HG03064 (cell line): ENCODE measurements around the gene SLC37A1.
"Not testable (repeated sequence)": the region's sequence is repeated elsewhere in the genome, so short reads cannot be mapped to it uniquely, and the experiment has no call there.

Experiments used
- ATAC-seq: cut with Tn5 transposase; IDR thresholded peaks from one replicate; pipeline ENCODE4 v1.9.1; 2021; ENCODE audit warnings: low read depth; ENCODE audit not compliant: unreplicated experiment

Gene SLC37A1

GRCh38 chr21:42609811-42610210, 96.2 kb downstream of the SLC37A1 start:
- ATAC-seq, result no peak

GRCh38 chr21:42611852-42612251, 98.2 kb downstream of the SLC37A1 start:
- ATAC-seq, result no peak

DNA sequence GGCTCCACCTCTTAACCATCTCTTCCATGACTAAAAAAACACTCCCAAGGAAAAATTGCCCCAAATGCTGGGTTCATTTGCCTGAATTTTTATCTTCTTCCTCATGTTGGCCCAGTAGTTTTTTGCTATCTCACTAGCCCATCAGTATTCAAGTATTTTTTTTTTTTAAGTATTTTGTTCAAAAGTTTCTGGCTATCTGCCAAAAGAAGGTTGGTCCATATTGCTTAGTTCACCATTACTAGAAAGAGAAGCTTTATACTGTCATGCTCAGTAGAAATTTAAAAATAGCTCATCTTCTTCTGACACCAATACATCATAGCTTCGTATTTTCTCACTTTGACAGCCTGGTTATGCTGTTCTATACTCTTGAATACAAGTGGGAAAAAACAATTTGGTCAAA, 98.7 kb downstream of the SLC37A1 start:
- no peak for ATAC-seq

GRCh38 chr21:42613756-42614155, 100.1 kb downstream of the SLC37A1 start:
- no peak for ATAC-seq

DNA sequence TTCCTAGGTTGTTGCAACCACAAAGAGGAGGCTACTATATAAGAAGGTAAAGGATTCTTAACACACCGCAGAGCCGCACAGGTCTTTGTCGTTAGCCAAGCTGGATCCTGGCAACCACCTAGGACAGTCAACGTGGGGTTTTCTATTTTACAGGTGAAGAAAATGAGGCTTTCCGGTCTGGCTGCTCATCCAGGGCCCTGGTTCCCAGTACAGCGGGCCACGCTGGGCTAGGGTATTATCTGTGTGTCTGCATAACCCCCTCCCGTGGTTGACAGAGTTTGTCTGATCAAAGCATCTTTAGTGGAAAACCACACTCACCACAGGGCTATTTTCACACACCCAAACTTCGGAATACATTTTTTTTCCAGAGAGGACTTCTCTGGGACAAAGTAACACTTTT, 100.7 kb downstream of the SLC37A1 start:
- no peak for ATAC-seq

DNA sequence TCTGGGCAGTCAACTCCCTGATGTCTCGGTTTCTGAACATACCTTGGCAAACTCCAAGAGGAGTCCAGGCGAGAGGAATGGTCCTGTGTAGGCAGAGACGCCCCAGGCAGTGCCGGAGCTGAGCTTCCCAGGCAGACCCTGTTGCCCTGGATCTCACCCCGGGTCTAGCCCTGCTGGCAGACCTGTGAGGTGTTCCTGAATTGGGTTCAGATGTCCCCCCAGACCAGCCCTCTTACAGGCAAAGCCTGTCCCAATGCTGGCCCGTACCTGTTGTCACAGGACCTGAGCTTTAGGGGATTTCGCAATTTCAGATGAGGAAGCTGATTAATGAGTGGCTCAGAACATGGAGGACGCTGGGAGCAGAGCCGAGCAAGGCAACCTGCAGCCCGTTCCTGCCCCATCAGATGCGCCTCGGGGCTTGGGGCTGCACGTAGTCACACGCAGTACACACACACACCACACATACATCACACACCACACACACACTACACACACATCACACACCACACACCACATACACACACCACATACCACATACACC, 101.2 kb downstream of the SLC37A1 start:
- ATAC-seq, result no peak

- ATAC-seq, result not testable (repeated sequence)
These were observed 101.7 kb downstream of the SLC37A1 start for GRCh38 chr21:42615377-42615776.

GRCh38 chr21:42615924-42616323, 102.3 kb downstream of the SLC37A1 start:
- no peak for ATAC-seq

DNA sequence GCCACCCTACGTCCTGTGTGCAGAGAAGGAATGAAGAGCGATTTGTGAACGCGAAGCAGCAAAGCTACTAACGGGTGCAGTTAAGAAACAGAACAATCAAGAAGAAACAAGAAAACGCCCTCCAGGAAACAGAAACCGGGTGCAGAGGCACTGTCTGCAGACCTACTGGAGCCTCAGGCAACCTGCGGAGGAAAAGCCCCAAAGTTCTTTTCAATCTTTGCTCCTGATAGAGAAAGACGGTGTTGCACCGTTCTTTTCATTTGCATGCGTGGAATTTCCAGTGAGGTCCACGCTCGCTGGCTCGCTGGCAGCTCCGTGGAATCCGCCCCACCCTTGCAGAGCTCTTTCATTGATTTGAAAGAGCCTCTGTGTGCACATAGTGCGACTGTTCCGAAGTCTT, 102.8 kb downstream of the SLC37A1 start:
- no peak for ATAC-seq

DNA sequence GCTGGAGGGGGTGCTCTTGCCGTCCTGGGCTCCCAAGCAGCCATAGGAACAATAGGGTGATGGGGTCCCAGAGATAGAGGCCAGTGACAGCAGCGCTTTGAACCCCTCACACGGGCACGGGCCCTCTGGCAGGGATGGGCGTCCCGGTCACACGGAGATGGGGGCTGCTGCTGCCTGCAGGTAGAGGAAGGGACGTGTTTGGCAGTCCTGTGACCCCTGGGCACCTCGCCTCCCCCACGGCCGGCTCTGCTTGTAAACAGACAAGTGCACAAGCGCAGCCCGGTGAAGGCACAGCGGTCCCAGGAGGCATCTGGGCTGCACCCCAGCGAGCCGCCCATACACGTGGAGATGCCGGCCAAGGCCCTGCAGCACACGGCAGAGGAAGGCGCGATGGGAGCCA, 103.3 kb downstream of the SLC37A1 start:
- no peak for ATAC-seq

GRCh38 chr21:42617486-42617885, 103.8 kb downstream of the SLC37A1 start:
- no peak for ATAC-seq

DNA sequence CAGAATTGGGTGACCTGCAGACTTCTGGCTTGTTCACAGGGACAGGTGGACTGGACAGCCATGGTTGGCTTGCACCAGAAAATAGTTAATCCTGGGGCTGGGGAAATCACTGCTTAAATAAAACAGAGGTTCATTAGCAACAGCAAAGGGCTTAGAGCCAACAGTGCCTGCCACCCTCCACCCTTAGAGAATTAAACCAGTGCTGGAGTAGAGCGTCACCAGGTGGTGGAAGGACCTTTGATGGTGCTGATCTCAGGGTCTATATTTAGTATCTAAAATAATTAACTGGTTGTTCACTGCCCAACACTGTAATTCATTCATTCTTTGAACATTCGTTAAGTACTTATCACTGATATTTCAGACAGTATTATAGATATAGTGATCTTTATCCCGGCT, 105.1 kb downstream of the SLC37A1 start:
- ATAC-seq, result no peak

GRCh38 chr21:42619166-42619565, 105.5 kb downstream of the SLC37A1 start:
- ATAC-seq, result no peak

DNA sequence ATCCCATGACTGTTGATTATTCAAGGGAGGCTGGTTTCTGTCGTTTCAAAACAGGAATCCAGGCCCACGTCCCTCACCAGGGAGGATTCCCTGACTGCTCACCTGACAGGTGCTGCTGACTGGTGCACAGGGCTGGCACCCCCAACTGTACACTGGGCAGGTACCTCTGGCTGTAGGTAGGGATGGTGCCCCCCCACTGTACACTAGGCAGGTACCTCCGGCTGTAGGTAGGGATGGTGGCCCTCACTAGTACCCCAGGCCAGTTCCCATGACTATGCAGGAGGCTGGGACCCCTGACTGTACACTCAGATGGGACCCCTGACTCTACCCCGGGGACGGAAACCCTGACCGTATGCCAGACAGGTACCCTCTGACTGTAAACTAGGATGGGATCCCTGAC, 106.2 kb downstream of the SLC37A1 start:
- no peak for ATAC-seq

DNA sequence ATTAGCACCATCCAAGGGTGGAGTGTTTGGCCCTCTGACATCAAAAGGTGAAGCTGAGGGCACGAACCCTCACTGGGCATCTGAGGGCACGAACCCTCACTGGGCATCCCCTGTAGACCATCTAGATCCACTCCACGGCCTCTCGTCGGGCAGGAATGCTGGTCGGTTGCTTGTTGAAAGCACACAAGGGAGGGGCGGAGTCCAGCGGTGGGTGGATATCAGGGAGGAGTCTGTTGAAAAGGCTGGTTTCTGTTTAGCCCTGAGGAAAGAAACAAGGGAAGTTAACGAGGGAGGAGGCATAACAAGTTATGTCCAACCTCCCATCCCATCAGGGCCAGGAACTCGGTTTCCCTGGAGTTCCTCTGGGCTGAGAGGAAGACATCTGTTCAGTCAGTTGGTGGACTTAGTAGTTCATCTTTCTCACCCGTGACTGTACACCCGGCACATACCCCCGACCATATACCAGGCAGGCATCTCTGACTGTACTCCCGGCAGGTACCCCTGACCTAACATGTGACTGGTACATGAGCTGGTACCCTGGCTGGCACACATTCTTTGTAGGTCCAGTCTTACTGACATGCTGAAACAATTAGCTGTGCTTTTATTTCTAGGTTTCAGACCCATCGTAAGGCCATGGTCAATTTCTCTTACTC, 107.6 kb downstream of the SLC37A1 start:
- no peak for ATAC-seq

GRCh38 chr21:42621819-42622177, 108.1 kb downstream of the SLC37A1 start:
- ATAC-seq, result no peak

DNA sequence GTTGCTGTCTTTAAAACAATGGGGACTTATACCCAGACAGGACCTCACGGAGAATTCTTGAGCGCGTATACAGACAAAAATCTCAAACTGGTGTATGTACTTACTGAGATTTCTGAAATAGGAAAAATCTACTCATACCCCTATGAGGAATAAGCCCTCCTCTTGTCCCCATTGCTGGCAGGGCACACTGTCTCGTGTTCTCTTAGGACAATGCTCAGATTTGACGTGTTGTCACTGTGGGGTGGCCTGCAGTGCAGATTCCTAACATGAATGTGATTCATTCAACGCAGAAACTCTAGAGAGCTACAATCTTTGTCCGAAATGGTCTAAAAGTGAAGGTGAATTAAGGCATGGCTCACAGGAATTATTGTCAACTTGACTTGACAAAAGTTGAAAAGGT, 108.6 kb downstream of the SLC37A1 start:
- no peak for ATAC-seq

GRCh38 chr21:42623694-42624093, 110.0 kb downstream of the SLC37A1 start:
- ATAC-seq, result no peak

DNA sequence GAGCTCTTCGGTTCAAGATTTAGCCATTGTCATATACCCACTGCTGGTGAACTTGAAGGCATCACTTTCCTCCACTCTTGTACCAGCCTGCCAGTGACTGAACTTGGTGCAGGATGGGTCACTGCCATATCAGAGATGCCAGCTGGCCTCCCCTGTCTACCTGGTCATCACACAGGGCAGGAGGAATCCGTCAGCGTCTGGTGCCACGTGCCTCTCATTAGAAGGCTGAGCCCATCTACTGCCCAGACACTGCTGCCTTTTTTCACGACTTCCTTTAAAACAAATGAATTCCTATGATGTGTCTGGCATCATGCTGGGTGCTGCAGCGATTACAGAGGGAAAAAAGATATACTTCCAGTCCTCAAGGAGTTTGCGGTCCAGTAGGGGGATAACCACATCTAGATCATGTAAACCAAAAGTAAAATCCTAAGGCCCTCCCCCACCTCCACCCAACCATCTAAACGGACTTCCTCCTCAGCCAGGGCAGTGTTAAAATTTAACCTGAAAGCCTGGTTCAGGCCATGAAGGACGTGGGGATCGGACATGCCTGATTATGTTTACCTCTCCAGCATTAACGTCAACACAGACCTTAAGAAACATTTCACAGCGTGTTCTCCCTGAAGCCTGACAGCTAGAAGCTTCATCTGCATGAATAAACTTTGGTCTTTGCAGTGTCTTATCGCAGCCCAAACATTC, 110.6 kb downstream of the SLC37A1 start:
- ATAC-seq, result no peak

DNA sequence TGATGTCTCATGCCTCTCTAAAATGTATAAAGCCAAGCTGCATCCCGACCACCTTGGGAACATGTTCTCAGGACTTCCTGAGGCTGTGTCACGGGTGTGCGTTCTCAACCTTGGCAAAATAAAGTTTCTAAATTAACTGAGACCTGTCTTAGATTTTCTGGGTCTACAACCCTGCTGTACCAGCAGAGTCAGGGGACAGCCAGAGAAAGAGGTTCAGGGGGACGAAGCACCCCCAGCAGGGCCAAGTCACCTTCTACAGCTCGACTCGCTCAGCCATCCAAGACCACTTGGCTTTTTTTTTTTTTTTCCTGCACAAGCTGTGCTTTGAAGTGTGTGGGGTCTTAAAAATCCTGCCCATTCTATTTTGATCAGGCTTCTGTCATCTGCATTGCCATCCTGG, 111.3 kb downstream of the SLC37A1 start:
- no peak for ATAC-seq

DNA sequence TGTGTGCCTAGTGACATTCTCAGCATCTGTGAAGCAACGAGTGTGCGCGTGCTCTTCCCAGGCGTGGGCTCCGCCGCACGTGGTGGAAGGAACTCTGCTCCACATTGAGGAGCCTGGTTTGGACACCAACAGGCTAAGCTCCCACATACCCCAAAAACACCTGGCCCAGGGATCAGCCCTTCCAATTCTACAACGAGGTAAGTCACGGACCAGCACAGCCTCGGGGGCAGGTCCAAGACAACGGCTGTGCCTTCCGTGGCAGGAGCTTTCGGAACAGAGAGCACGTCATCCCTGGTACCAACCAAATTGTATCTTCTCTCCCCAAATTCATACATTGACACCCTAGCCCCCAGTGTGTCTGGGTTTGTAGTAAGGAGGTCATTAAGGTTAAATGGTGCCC, 112.5 kb downstream of the SLC37A1 start:
- ATAC-seq, result no peak
